Activated naive CD8-positive, alpha-beta T cell treated with anti-CD3 and anti-CD28 coated beads for 36 hours (primary cell): ENCODE data around the gene NPTXR. TPM values are rescaled to one million over a fixed set of nuclear protein-coding genes. Genes with fewer than 3 reads are reported as not detected.

Source experiments
- DNase-seq: peaks from one replicate; pipeline ENCODE4 v3.0.0; 2021
- H3K27ac Mint-ChIP-seq: one replicate; pipeline ENCODE4 v1.8.0; 2022; ENCODE audit warnings: mild to moderate bottlenecking, moderate library complexity, mixed read lengths
- H3K27me3 Mint-ChIP-seq: one replicate; pipeline ENCODE4 v1.8.0; 2022; ENCODE audit warnings: mild to moderate bottlenecking, mixed read lengths
- H3K36me3 Mint-ChIP-seq: one replicate; pipeline ENCODE4 v1.8.0; 2021; ENCODE audit warnings: mild to moderate bottlenecking, mixed read lengths
- H3K4me1 Mint-ChIP-seq: one replicate; pipeline ENCODE4 v1.8.0; 2021; ENCODE audit warnings: mixed read lengths
- H3K4me3 Mint-ChIP-seq: one replicate; pipeline ENCODE4 v1.8.0; 2022; ENCODE audit warnings: mild to moderate bottlenecking, moderate library complexity, mixed read lengths
- H3K9me3 Mint-ChIP-seq: one replicate; pipeline ENCODE4 v1.8.0; 2022; ENCODE audit warnings: mixed read lengths
- total RNA-seq, 2 experiments: library from RNA; stranded (reverse); gene quantifications; one replicate each; pipeline ENCODE4 v1.2.3, GENCODE V29; 2021

Gene NPTXR
- total RNA-seq, 2 experiments from 2014 or later: 0.85 to 0.88 TPM

DNA sequence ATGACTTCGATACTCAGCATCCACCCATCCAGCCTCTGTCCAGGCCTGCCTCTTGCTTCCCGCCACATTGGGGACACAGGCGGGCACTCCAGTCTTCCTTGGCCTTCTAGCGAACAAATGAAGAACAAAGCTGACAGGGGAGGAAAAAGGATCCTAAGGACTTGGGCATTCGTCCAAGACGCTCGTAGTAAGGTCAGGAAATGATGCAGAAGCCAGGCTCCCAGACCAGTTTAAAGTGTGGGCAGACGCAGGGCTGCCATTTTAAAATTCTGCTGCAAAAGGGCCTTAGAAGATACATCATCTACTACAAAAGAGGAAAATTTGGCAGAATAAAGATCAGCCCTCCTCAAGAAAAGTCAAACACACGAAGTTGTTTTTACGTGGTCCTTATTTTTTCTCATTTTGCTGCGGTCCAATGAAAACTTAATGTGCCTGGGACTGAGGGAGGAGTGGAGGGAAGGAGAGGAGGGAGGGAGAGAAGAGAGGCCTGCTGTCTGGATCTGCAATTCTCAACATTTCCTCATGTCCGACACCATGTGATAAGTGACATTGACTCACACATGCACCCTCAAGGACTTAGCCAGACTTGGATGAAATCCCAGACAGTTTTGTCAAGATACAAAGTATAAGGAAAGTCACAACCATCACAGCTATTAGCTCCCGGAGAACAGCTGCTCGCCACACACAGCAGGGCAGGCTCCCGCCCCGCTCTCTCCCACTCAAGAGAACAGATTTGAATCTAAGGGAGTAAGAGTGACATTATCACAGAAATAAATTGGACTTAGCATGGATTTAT, 55.6 kb downstream of the NPTXR start:
- Mint-ChIP-seq H3K4me1 (peaks cover 6% of the 10 kb centered on the region), H3K27me3 (no peaks in the 10 kb centered on the region), H3K27ac (no peak overlapping the region), H3K9me3 (no peaks in the 10 kb centered on the region), H3K36me3 (no peaks in the 10 kb centered on the region), H3K4me3 (no peak overlapping the region)
- DNase-seq: no peak

DNA sequence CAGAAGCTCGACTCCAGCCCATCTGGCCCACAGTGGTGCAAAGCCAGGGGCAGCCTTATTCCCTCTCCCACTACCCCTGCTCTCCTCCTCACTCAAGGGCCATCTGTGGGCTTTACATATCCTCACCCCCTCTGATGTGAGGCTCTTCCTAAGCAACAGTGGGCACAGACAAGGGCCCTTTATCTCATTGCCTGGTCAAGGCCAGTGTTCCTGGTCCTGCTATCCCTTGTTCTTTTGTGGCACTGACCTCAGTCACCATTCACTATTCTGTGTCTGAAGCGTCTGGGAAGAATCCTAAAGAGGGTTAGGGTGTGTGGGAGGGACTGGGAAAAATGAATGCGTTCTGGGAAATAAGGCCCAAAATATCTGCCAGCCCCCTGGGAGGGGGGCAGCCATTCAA, 57.2 kb downstream of the NPTXR start:
- Mint-ChIP-seq H3K27me3 (no peaks in the 10 kb centered on the region), H3K36me3 (no peaks in the 10 kb centered on the region), H3K4me1 (peaks cover 3% of the 10 kb centered on the region), H3K27ac (no peak overlapping the region), H3K4me3 (no peak overlapping the region), H3K9me3 (no peaks in the 10 kb centered on the region)
- DNase-seq: no peak

DNA sequence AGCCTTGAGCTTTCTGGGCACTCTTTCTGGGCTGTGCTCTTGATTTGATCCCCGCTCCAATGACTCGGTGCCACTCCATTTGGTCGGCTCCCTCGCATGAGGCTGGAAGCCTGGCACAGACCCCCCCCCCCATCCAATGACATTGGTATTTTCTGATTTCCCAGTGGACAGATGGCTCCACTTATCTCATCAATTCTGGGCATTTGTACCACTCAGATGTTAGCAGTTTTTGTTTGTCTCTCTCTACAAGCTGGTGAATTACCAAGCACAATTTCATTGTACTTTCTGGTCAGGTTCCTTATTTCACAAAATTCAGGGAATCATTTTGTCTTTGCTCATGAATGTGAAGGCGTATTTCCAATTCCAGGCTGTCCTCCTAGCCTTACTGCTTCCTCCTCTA, 59.0 kb downstream of the NPTXR start:
- no peaks in the 10 kb centered on the region for H3K36me3 Mint-ChIP-seq

DNA sequence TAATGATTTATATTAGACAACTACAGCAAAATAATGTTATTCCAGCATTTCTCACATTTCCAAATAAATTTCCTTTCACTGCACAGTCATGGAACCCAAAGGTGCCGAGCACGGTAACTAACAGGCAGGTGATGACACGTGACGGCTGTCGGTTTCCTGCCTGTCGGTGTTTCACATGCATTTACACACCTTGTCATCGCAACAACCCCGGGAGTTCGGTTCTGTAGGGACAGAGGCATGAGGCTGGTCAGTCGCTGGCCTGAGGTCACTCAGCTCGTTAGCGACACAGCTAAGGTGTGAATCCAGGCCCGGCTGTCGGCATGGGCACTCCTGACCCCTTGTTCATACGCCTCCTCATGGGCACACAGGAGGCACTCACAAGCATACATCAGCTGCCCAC, 59.8 kb downstream of the NPTXR start:
- DNase-seq: no peak
- Mint-ChIP-seq H3K27ac (no peak overlapping the region), H3K4me1 (peaks cover 3% of the 10 kb centered on the region), H3K9me3 (no peaks in the 10 kb centered on the region), H3K4me3 (no peak overlapping the region), H3K27me3 (no peaks in the 10 kb centered on the region), H3K36me3 (no peaks in the 10 kb centered on the region)

More for the DNA sequence above, 59.0 kb downstream of the NPTXR start:
- DNase-seq: no peak
- no peak overlapping the region for H3K27ac Mint-ChIP-seq
- peaks cover 3% of the 10 kb centered on the region for H3K4me1 Mint-ChIP-seq
- no peaks in the 10 kb centered on the region for H3K27me3 Mint-ChIP-seq
- no peaks in the 10 kb centered on the region for H3K9me3 Mint-ChIP-seq
- H3K4me3 Mint-ChIP-seq: no peak overlapping the region

DNA sequence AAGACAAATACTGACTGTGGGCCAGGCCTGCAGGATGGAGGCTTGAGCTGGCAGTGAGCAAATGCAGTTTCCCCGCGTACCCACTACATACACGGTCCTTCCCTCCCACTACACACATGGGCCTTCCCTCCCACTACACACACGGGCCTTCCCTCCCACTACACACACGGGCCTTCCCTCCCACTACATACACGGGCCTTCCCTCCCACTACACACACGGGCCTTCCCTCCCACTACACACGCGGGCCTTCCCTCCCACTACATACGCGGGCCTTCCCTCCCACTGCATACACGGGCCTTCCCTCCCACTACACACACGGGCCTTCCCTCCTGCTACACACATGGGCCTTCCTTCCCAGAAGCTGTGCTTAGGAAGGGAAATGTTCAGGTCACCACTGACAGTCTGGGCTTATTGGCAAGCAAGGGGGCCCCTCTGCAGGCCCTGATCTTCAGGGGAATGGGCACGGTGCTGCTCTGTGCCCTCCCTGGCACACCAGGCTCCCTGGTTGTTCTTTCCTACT, 60.7 kb downstream of the NPTXR start:
- no peak overlapping the region for H3K4me3 Mint-ChIP-seq
- H3K4me1 Mint-ChIP-seq: no peaks in the 10 kb centered on the region
- H3K27ac Mint-ChIP-seq: no peak overlapping the region
- no peaks in the 10 kb centered on the region for H3K36me3 Mint-ChIP-seq
- no peaks in the 10 kb centered on the region for H3K9me3 Mint-ChIP-seq
- H3K27me3 Mint-ChIP-seq: no peaks in the 10 kb centered on the region
- no peak for DNase-seq

DNA sequence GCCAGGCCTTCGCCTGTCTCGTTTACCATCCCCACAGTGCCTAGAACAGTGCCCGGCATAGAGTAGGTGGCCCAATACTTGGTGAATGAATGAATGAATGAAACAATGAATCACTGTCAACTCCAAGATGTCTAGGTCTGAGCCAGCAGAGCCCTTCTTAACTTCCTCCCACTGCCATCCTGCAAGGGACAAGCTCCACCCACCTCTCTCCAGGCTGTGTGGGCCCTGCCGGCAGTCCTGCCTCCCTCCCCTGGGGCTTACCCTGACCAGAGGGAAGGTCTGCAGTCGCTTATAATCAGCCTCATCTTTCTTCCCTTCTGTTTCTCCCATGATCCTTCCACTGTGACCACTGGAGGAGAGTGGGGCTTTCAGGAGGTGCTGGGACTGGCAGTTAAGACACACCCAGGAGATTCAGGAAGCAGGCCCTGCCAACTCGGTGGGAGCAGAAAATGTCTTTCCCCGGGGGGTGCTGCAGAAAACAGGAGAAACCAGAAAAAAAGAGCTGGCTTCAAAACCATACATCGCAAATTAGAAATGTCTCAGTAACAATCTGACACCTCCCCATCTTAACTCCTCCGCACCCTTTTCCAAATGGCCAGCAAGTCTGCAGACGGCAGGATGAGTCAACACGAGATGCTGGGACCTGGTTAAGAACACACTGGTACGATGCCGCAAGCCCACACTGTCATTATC, 61.3 kb downstream of the NPTXR start:
- Mint-ChIP-seq H3K9me3 (no peaks in the 10 kb centered on the region), H3K4me3 (no peak overlapping the region)

DNA sequence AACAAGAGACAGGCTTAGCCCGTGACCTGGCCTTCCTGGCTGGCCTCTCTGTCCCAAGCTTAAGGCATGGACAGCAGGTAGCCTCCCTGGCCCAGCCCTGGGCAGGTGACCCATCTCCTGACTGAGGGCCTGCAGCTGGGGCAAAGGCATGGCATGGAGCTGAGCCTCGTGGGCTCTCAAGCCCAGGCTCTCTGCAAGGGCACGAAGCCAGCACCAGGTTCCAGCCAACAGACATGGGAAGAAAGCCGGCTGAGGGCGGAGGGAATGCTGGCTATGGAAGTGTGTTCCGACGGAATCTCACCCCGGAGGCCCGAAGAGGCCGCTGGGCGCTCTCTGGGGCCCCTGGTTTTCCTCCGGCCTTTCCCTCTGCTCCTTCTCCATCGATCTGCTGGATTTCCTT, 62.8 kb downstream of the NPTXR start:
- H3K4me1 Mint-ChIP-seq: no peaks in the 10 kb centered on the region
- no peaks in the 10 kb centered on the region for H3K9me3 Mint-ChIP-seq
- H3K27ac Mint-ChIP-seq: no peak overlapping the region
- H3K36me3 Mint-ChIP-seq: no peaks in the 10 kb centered on the region
- H3K27me3 Mint-ChIP-seq: no peaks in the 10 kb centered on the region
- DNase-seq: no peak
- no peak overlapping the region for H3K4me3 Mint-ChIP-seq

More for the DNA sequence above, 61.3 kb downstream of the NPTXR start:
- Mint-ChIP-seq H3K36me3 (no peaks in the 10 kb centered on the region), H3K4me1 (no peaks in the 10 kb centered on the region), H3K27me3 (no peaks in the 10 kb centered on the region), H3K27ac (no peak overlapping the region)
- DNase-seq: no peak

DNA sequence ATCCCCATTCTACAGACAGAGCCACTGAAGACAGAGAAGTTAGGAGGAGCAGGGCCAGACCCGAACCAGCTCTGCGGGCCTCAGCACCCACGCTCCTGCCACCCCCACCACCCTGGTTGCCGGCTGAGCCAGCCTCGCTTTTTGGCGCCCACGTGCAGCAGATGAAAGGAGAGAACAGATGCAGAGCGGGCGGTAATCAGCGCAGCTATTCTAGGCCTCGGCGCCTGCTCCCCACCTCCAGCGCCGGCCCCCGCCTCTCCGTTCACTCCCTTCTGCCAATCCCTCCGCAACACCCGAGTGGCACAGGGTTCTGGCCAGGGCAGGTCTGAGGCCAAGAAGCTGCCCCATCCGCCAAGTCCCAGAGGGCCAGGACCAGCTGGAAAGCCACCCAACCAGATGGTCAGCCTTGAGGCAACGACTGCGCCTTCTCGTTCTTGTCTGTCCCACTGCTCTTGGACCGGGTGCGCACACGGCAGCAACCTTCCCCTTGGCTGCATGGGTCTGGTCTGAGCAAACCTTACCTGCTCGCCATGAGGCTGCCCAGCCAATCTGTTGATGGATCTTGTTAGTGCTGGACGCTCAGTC, 66.6 kb downstream of the NPTXR start:
- DNase-seq: no peak
- Mint-ChIP-seq H3K36me3 (no peaks in the 10 kb centered on the region), H3K4me1 (peaks cover 8% of the 10 kb centered on the region), H3K9me3 (no peaks in the 10 kb centered on the region), H3K4me3 (no peak overlapping the region), H3K27ac (no peak overlapping the region), H3K27me3 (no peaks in the 10 kb centered on the region)

DNA sequence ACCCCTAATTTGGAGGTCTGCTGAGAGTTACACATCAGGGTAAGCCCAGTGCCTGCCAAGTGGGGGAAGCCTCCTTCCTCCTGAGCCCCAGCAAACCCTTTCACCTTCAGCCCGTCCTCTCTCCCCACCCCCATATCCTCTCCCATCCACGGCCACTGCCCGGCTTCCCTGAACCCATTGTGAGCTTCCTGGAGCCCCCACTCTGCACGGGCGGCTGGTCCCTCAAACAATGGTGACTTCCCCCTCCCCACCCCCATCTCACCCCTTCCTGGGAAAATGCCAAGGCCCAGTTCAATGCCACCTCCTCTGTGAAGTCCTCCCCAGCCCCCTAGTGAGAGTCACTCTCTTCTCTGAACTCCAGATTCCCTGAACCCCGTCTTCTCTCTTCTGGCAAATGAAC, 67.7 kb downstream of the NPTXR start:
- no peaks in the 10 kb centered on the region for H3K27me3 Mint-ChIP-seq
- H3K4me1 Mint-ChIP-seq: peaks cover 8% of the 10 kb centered on the region
- no peak overlapping the region for H3K4me3 Mint-ChIP-seq
- H3K36me3 Mint-ChIP-seq: no peaks in the 10 kb centered on the region
- no peak overlapping the region for H3K27ac Mint-ChIP-seq
- H3K9me3 Mint-ChIP-seq: no peaks in the 10 kb centered on the region
- DNase-seq: no peak

DNA sequence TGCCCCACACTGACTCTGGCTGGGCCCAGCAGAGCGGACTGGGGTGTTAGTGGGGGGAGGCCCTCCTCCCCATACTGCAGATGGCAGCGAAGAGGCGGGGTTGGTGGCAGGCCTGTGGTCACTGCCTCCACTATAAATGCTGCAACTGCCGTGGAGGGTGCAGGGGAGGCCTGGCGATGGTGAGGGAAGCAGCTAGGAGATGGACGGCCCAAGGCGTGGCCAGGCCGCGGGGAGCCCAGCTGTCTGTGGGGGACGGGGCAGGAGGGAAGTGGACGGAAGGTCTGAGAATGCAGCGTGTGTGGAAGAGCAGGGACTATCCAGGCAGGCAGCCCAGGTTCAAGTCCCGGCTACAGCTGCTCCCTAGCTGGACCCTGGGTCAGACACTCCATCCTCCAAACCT, 68.2 kb downstream of the NPTXR start:
- Mint-ChIP-seq H3K4me1 (peaks cover 8% of the 10 kb centered on the region), H3K36me3 (no peaks in the 10 kb centered on the region), H3K27ac (no peak overlapping the region), H3K27me3 (no peaks in the 10 kb centered on the region), H3K4me3 (no peak overlapping the region), H3K9me3 (no peaks in the 10 kb centered on the region)
- no peak for DNase-seq

DNA sequence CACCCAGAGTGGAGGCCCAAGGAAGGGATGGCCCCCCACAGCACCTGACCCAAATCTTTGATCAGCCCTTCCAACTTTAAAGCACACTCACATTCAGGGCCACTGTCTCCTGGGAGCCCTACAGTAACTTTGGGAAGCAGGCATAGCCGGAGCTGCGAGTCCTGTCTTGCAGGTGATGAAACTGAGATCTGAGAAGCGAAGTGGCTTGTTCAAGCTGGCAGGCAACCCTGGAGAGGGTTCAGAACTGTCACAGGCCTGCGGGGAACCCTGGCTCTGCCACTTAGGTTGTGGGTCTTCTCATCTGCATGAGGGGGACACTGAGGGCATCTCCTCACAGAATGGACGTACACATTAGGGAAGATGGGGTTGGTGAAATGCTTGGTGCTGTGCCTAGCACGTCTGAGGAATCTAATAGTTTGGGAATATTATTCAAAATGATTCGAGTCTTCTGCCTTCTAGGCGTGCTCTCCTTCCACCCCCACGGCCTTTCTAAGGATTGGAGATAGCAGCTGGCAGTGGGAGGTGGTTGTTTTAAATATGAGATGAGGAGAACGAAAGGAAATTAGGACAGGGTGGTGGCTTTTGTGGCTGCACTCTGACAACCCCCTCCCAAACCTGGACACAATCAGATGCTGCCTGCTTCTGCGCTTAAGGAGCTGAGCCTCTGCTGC, 69.2 kb downstream of the NPTXR start:
- Mint-ChIP-seq H3K9me3 (no peaks in the 10 kb centered on the region), H3K4me3 (no peak overlapping the region), H3K27me3 (no peaks in the 10 kb centered on the region), H3K4me1 (peaks cover 8% of the 10 kb centered on the region), H3K36me3 (no peaks in the 10 kb centered on the region), H3K27ac (no peak overlapping the region)
- DNase-seq: no peak

DNA sequence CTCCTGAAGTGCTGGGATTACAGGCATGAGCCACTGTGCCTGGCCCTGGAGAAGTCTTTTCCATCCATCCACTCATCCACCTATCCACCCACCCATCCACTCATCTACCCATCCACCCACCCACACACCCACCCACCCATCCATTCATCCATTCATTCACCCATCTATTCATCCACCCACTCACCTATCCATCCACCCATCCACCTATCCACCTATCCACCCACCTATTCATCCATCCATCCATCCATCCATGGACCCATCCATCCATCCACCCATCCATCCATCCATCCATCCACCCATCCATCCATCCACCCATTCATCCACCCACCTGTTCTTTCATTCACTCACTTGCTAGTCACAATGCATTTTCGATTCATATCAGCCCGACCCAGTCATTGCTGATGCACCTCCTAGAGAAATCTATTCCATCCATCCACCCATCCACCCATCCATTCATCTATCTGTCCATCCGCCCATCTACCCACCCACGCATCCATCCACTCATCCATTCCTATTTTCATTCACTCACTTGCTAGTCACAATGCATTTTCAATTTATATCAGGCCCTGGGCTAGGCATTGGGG, 70.4 kb downstream of the NPTXR start:
- Mint-ChIP-seq H3K27ac (no peak overlapping the region), H3K27me3 (no peaks in the 10 kb centered on the region), H3K4me3 (no peak overlapping the region), H3K36me3 (no peaks in the 10 kb centered on the region), H3K9me3 (no peaks in the 10 kb centered on the region), H3K4me1 (peaks cover 10% of the 10 kb centered on the region)
- no peak for DNase-seq

DNA sequence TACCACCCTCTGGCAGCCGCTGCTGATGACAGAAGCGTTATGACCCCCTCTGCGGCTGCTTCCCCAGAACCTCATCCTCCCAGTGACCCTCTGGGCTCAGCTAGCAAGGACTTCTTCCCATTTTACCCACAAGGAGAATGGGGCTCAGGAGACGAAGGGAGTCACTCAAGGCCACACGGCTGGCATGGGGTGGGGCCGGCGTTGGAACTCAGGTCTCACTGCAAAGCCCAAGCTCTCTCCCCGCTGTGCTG, 71.3 kb downstream of the NPTXR start:
- H3K9me3 Mint-ChIP-seq: no peaks in the 10 kb centered on the region
- peaks cover 10% of the 10 kb centered on the region for H3K4me1 Mint-ChIP-seq
- H3K36me3 Mint-ChIP-seq: no peaks in the 10 kb centered on the region
- H3K27me3 Mint-ChIP-seq: no peaks in the 10 kb centered on the region
- no peak overlapping the region for H3K4me3 Mint-ChIP-seq
- DNase-seq: no peak
- no peak overlapping the region for H3K27ac Mint-ChIP-seq

DNA sequence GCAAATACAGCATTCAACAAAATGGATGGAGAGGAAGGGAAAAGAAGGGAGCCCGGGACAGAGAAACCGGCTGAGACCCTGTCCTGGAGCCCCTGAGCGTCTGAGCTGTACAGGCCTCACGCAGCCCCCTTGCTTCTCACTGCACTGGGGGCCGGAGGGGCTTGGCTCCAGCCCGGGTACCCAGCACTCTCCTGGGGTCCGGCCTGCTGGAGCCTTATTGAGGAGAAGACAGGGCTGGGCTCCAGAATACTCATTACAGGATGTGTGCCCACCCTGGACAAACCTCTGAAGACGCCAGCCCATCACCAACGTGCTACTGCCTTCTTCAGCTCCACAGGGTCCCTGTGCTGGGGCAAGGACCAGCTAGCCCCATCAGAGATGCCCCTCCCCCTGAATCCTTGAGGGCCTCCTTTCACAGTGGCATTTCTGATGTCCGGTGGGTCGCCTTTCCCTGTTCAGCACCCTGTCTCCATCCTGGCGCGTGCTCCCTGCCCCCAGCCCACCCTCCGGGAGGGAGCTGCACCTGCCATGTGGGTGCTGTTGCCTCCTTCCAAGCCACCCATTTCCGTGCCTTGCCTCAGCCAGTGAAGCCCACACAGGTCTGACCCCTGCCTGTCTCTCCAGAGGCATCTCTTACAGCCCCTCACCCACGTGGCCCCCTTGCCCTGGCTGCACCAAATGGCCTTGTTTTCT, 73.4 kb downstream of the NPTXR start:
- Mint-ChIP-seq H3K27ac (no peak overlapping the region), H3K27me3 (no peaks in the 10 kb centered on the region), H3K36me3 (no peaks in the 10 kb centered on the region), H3K4me1 (peaks cover 10% of the 10 kb centered on the region), H3K4me3 (no peak overlapping the region), H3K9me3 (no peaks in the 10 kb centered on the region)
- no peak for DNase-seq
